WI38 (cell line): ENCODE measurements around the gene ACSS1.

Source experiments
- H3K4me3 ChIP-seq: 2 replicates; pipeline ENCODE4 v1.5.1; 2011; ENCODE audit warnings: low read depth, mild to moderate bottlenecking, control low read depth, low read length
- TF ChIP-seq, protein P1 (sequence below): IDR thresholded peaks from 2 replicates; pipeline ENCODE4 v1.5.1; 2012; ENCODE audit warnings: low read depth, mild to moderate bottlenecking, control low read depth, low read length

Gene ACSS1

DNA sequence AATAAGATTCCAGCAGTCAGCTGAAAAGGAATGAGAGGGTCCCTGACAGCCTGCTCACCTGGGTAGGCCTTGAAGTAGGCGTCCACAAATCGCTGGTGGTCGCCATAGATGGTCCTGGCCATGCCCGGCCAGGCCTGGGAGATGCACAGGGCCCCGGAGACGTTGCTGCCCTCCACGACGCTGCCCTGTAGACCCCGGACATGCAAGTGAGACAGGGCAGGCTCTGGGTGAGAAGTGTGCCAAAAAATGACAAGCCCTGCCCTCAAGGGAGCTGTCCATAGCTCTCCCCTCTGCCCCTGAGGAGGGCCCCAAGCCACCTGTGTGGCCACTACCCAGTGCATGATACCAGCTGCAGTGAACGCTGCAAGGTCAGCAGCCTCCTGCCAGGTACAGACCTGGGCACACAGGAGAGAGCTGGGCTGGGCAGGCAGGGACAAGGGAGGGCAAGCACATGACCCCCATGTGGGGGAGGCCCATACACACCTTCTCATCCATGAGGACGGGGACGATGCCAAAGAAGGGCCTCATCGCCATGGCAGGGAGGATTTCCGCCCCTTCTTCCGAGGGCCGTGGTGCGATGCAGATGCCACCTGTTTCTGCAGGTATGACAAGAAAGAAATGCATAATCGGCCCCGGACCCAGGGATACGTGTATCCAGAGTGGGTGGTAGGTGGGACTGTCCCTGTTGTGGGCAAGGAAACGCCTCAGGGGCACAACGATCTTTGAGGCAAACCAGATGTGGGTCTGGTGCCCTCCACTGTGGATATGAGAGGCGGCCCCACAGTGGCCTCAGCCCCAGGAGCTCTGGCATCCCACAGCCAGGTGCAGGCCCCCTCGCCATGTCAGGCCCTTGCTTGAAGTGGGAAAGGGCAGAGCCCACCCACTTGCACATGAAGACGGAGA is 44.2 kb downstream of the ACSS1 start:
- TF ChIP-seq, protein P1, sequence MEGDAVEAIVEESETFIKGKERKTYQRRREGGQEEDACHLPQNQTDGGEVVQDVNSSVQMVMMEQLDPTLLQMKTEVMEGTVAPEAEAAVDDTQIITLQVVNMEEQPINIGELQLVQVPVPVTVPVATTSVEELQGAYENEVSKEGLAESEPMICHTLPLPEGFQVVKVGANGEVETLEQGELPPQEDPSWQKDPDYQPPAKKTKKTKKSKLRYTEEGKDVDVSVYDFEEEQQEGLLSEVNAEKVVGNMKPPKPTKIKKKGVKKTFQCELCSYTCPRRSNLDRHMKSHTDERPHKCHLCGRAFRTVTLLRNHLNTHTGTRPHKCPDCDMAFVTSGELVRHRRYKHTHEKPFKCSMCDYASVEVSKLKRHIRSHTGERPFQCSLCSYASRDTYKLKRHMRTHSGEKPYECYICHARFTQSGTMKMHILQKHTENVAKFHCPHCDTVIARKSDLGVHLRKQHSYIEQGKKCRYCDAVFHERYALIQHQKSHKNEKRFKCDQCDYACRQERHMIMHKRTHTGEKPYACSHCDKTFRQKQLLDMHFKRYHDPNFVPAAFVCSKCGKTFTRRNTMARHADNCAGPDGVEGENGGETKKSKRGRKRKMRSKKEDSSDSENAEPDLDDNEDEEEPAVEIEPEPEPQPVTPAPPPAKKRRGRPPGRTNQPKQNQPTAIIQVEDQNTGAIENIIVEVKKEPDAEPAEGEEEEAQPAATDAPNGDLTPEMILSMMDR = no peak
- no peak overlapping the region for H3K4me3 ChIP-seq

- TF ChIP-seq, protein P1 = no peak
- H3K4me3 ChIP-seq = no peak overlapping the region
Measured at GRCh38 chr20:25012616-25013189, 45.2 kb downstream of the ACSS1 start.

DNA sequence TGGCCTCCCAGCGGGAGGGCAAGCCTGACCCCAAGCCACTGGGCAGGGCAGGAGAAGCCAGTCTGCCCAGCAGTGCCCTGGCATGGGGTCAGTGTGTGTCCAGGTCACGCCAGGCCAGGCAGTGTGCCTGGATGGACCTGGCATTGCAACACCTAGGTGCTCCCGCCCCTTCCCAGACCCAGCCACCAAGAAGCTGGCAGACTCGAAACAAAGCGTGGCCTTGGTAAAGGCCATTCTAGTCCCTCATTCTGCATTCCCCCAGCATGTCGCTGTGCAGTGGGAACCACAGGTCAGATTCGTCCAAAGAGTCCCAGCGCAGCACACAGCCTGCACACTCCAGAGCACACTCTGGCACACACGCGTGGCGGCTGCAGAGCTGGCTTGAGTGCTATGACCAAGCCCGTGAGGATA is 46.1 kb downstream of the ACSS1 start:
- TF ChIP-seq, protein P1 = no peak
- H3K4me3 ChIP-seq = no peak overlapping the region

- TF ChIP-seq, protein P1 = no peak
- H3K4me3 ChIP-seq = no peak overlapping the region
Measured at GRCh38 chr20:25011261-25011660, 46.7 kb downstream of the ACSS1 start.

- TF ChIP-seq, protein P1 = no peak
- no peak overlapping the region for H3K4me3 ChIP-seq
Measured at GRCh38 chr20:25009218-25010145, 48.5 kb downstream of the ACSS1 start.

GRCh38 chr20:25008388-25009217 is 49.3 kb downstream of the ACSS1 start:
- no peak overlapping the region for H3K4me3 ChIP-seq
- TF ChIP-seq, protein P1 = no peak
